Spleen (tissue), 11 donors: Measurements from ENCODE around the gene IGF1R. TPM values are rescaled to one million over a fixed set of nuclear protein-coding genes. Genes with fewer than 3 reads are reported as not detected.

Experiments
- DNase-seq: peaks from one replicate; pipeline ENCODE4 v3.0.0-alpha.2; 2020
- H3K27ac ChIP-seq, 8 donors: fragments of 200-600 bp; sonication (generic) in 7 of 8; 1 replicate in 4 of 8; 2 replicates in 4 of 8; pipeline versions ENCODE4 v1.5.0 to v1.8.0; 2016 to 2021; ENCODE audit warnings: inconsistent platforms in 4 of 8, mild to moderate bottlenecking in 4 of 8, moderate library complexity in 1 of 8
- H3K27me3 ChIP-seq, 7 donors: fragments of 200-600 bp; sonication (generic) in 6 of 7; replicated peaks in 1 of 7; 1 replicate in 4 of 7; 2 replicates in 3 of 7; pipeline versions ENCODE4 v1.5.0 to v1.8.0; 2016 to 2021; ENCODE audit warnings: inconsistent platforms in 3 of 7, mild to moderate bottlenecking in 1 of 7
- H3K36me3 ChIP-seq, 6 donors: fragments of 200-600 bp; sonication (generic) in 5 of 6; 1 replicate in 4 of 6; 2 replicates in 2 of 6; pipeline versions ENCODE4 v1.5.0 to v1.8.0; 2016 to 2021; ENCODE audit warnings: inconsistent platforms in 2 of 6
- H3K4me1 ChIP-seq, 6 donors: fragments of 200-600 bp; sonication (generic) in 5 of 6; 1 replicate in 3 of 6; 2 replicates in 3 of 6; pipeline versions ENCODE4 v1.5.0 to v1.8.0; 2016 to 2021; ENCODE audit warnings: inconsistent platforms in 3 of 6
- H3K4me3 ChIP-seq, 8 donors: fragments of 200-600 bp; sonication (generic) in 7 of 8; 1 replicate in 4 of 8; 2 replicates in 4 of 8; pipeline versions ENCODE4 v1.5.0 to v1.8.0; 2016 to 2021; ENCODE audit warnings: inconsistent platforms in 4 of 8, mild to moderate bottlenecking in 4 of 8, moderate library complexity in 2 of 8
- H3K9me3 ChIP-seq, 8 donors: fragments of 200-600 bp; sonication (generic) in 7 of 8; 1 replicate in 4 of 8; 2 replicates in 4 of 8; pipeline versions ENCODE4 v1.5.0 to v1.8.0; 2016 to 2021; ENCODE audit warnings: inconsistent platforms in 4 of 8
- CTCF ChIP-seq, 11 experiments: fragments of 200-600 bp in 7 of 11; fragments of 450-650 bp in 4 of 11; sonication (generic) in 4 of 11; IDR thresholded peaks in 8 of 11; conservative IDR thresholded peaks in 3 of 11; 1 replicate in 7 of 11; 2 replicates in 4 of 11; pipeline versions ENCODE4 v1.4.0 to v1.8.0; 2016 to 2021; ENCODE audit warnings: antibody characterized with exemption in 11 of 11, inconsistent platforms in 4 of 11, mild to moderate bottlenecking in 1 of 11
- POLR2A ChIP-seq, 3 donors: fragments of 450-650 bp; IDR thresholded peaks; one replicate each; pipeline ENCODE4 v1.5.1; 2017; ENCODE audit warnings: antibody characterized with exemption in 3 of 3, mild to moderate bottlenecking in 1 of 3
- POLR2AphosphoS5 ChIP-seq, 3 donors: sonication (generic); formaldehyde crosslinking; IDR thresholded peaks; one replicate each; pipeline ENCODE4 v1.5.1; 2017; ENCODE audit warnings: antibody characterized with exemption in 3 of 3
- WGBS, 5 donors: extraction: QIAGEN DNeasy Blood & Tissue Kit in 3 of 5; methylation state at CpG; one replicate each; pipeline versions ENCODE4 v1.1.5 to v1.1.7; 2013 to 2018; 5-methylcytosine and 5-hydroxymethylcytosine counted together
- intact Hi-C: fragments of 100-400 bp; cut with DNase I; formaldehyde crosslinking; loops from one replicate; pipeline ENCODE4 v1.15.0; 2023; ENCODE audit warnings: low total_unique reads
- polyA plus RNA-seq, 3 donors: library from polyadenylated mRNA; stranded (reverse); fragments of 200-250 nt; gene quantifications; one replicate each; pipeline ENCODE4 v1.2.1, GENCODE V29; 2013
- total RNA-seq, 7 donors: library from RNA; depleted of rRNA in 3 of 7; stranded (reverse); fragments of >200 nt in 3 of 7; fragmentation: NEBNext Ultra II Directional in 4 of 7; extraction: Animal tissue kit (Norgen Biotek cat#: 25700) in 4 of 7; gene quantifications; one replicate each; pipeline versions ENCODE4 v1.1.0 to v1.2.1, GENCODE V29; 2016 to 2021
- donor health status: healthy with polysubstance abuse.
- donor health status: DM: no; HTN: no; CAD: no; lungs with moderate emphysema.
- donor health status: DM: no; HTN: no; CAD: no.
- donor health status: Bipolar disorder and iron deficiency.
- donor health status: healthy.
- donor health status: DM: no; HTN: no; CAD: no.
- donor health status: DM: yes; HTN: yes; CAD: no.

The IGF1R gene
- total and polyA plus RNA-seq, 10 donors: 1.1 to 104 (median 53.1) TPM

GRCh38 chr15:98823012-98823458 lies 174.7 kb downstream of the IGF1R start:
- H3K4me3 ChIP-seq: no peak overlapping the region
- DNase-seq: no peak
- peak overlapping the region in 5 of 8 donors; percentile 6 to 75 (median 45) for H3K27ac ChIP-seq
- WGBS, 5 donors: 58 to 78% (median 66%) methylated on average over 2 of the region's 2 CpGs
- H3K9me3 ChIP-seq: peaks cover 5 to 70% (median 31%) of the 10 kb centered on the region in 8 donors
- peaks cover 0 to 16% (median 2%) of the 10 kb centered on the region in 6 donors for H3K4me1 ChIP-seq
- H3K27me3 ChIP-seq: no peaks in the 10 kb centered on the region
- intact Hi-C loops: no loop called here
- peaks cover 0 to 12% (median 0%) of the 10 kb centered on the region in 6 donors for H3K36me3 ChIP-seq
- TF ChIP-seq POLR2A (IDR thresholded peaks at IDR 0.05): no peak
- TF ChIP-seq POLR2AphosphoS5 (IDR thresholded peaks at IDR 0.05): no peak
- TF ChIP-seq CTCF (IDR thresholded peaks at IDR 0.05 in 8 of 11, conservative IDR thresholded peaks at IDR 0.05 in 3 of 11): no peak

- Histone ChIP-seq H3K36me3 (peaks cover 0 to 12% (median 0%) of the 10 kb centered on the region in 6 donors), H3K4me3 (no peak overlapping the region), H3K9me3 (peaks cover 9 to 76% (median 37%) of the 10 kb centered on the region in 8 donors), H3K4me1 (peaks cover 0 to 16% (median 2%) of the 10 kb centered on the region in 6 donors), H3K27me3 (no peaks in the 10 kb centered on the region), H3K27ac (peak overlapping the region in 5 of 8 donors; percentile 6 to 75 (median 45))
- TF ChIP-seq POLR2A (IDR thresholded peaks at IDR 0.05) (no peak), CTCF (IDR thresholded peaks at IDR 0.05 in 8 of 11, conservative IDR thresholded peaks at IDR 0.05 in 3 of 11) (no peak), POLR2AphosphoS5 (IDR thresholded peaks at IDR 0.05) (no peak)
- intact Hi-C loops: no loop called here
- no peak for DNase-seq
Observed at GRCh38 chr15:98823616-98824015, 175.3 kb downstream of the IGF1R start.

GRCh38 chr15:98824595-98824994 lies 176.3 kb downstream of the IGF1R start:
- Histone ChIP-seq H3K9me3 (peaks cover 16 to 80% (median 44%) of the 10 kb centered on the region in 8 donors), H3K4me1 (peaks cover 0 to 16% (median 2%) of the 10 kb centered on the region in 6 donors), H3K36me3 (peaks cover 0 to 16% (median 0%) of the 10 kb centered on the region in 6 donors), H3K27me3 (no peaks in the 10 kb centered on the region), H3K4me3 (no peak overlapping the region), H3K27ac (no peak overlapping the region)
- DNase-seq: no peak
- 96 to 99% (median 96%) methylated on average over 10 of the region's 10 CpGs for WGBS, 5 donors
- TF ChIP-seq POLR2AphosphoS5 (IDR thresholded peaks at IDR 0.05) (no peak), POLR2A (IDR thresholded peaks at IDR 0.05) (no peak), CTCF (IDR thresholded peaks at IDR 0.05 in 8 of 11, conservative IDR thresholded peaks at IDR 0.05 in 3 of 11) (no peak)
- intact Hi-C loops: no loop called here

GRCh38 chr15:98826658-98827057 lies 178.3 kb downstream of the IGF1R start:
- TF ChIP-seq CTCF (IDR thresholded peaks at IDR 0.05 in 8 of 11, conservative IDR thresholded peaks at IDR 0.05 in 3 of 11): no peak
- no peak for TF ChIP-seq POLR2AphosphoS5 (IDR thresholded peaks at IDR 0.05)
- TF ChIP-seq POLR2A (IDR thresholded peaks at IDR 0.05): no peak
- 84 to 94% (median 91%) methylated on average over 3 of the region's 3 CpGs for WGBS, 5 donors

More at GRCh38 chr15:98826658-98827057, 178.3 kb downstream of the IGF1R start:
- peaks cover 0 to 29% (median 0%) of the 10 kb centered on the region in 6 donors for H3K36me3 ChIP-seq
- no peak for DNase-seq
- no peak overlapping the region for H3K4me3 ChIP-seq
- no peaks in the 10 kb centered on the region for H3K27me3 ChIP-seq
- H3K4me1 ChIP-seq: peaks cover 0 to 16% (median 2%) of the 10 kb centered on the region in 6 donors
- H3K27ac ChIP-seq: peak overlapping the region in 1 of 8 donors; percentile 59
- peaks cover 29 to 89% (median 64%) of the 10 kb centered on the region in 8 donors for H3K9me3 ChIP-seq
- intact Hi-C loops: no loop called here
